GM23338 (cell line): ENCODE measurements around the gene GATA5. TPM values are rescaled to one million over a fixed set of nuclear protein-coding genes. Genes with fewer than 3 reads are reported as not detected.

Source experiments
- ATAC-seq: fragments of 200-7000 bp; cut with Tn5 transposase; 3 replicates; pipeline ENCODE4 v1.9.1; 2020
- DNase-seq: peaks from one replicate; pipeline ENCODE4 v3.0.0-alpha.2; 2015; ENCODE audit warnings: low spot score
- H2AFZ ChIP-seq: fragments of 200-600 bp; sonication (generic); 2 replicates; pipeline ENCODE4 v1.8.0; 2016; ENCODE audit warnings: antibody characterized with exemption, mild to moderate bottlenecking, moderate library complexity
- H3F3A ChIP-seq: fragments of 200-600 bp; sonication (generic); replicated peaks from 2 replicates; pipeline ENCODE4 v1.8.0; 2017; ENCODE audit warnings: antibody characterized with exemption, mixed run types, low read depth
- H3K27ac ChIP-seq: fragments of 200-600 bp; sonication (generic); 2 replicates; pipeline ENCODE4 v1.6.1; 2016; ENCODE audit warnings: low read depth
- H3K27me3 ChIP-seq: fragments of 200-600 bp; sonication (generic); 2 replicates; pipeline ENCODE4 v1.8.0; 2016; ENCODE audit warnings: mild to moderate bottlenecking, mixed run types, moderate library complexity; ENCODE audit not compliant: insufficient read depth
- H3K36me3 ChIP-seq: fragments of 200-600 bp; sonication (generic); 2 replicates; pipeline ENCODE4 v1.8.0; 2016; ENCODE audit warnings: mild to moderate bottlenecking; ENCODE audit not compliant: insufficient read depth
- H3K4me1 ChIP-seq: fragments of 200-600 bp; sonication (generic); 2 replicates; pipeline ENCODE4 v1.8.0; 2016; ENCODE audit warnings: mild to moderate bottlenecking, moderate library complexity; ENCODE audit not compliant: insufficient read depth
- H3K4me2 ChIP-seq: fragments of 200-600 bp; sonication (generic); 2 replicates; pipeline ENCODE4 v1.7.1; 2017; ENCODE audit warnings: mixed run types
- H3K4me3 ChIP-seq: fragments of 200-600 bp; sonication (generic); 2 replicates; pipeline ENCODE4 v1.6.1; 2016; ENCODE audit warnings: mixed run types
- H3K79me2 ChIP-seq: fragments of 200-600 bp; sonication (generic); replicated peaks from 2 replicates; pipeline ENCODE4 v1.8.0; 2017; ENCODE audit warnings: mild to moderate bottlenecking; ENCODE audit not compliant: insufficient read depth
- H3K9me2 ChIP-seq: fragments of 200-600 bp; sonication (generic); 2 replicates; pipeline ENCODE4 v1.8.0; 2017; ENCODE audit not compliant: insufficient read depth
- H4K20me1 ChIP-seq: fragments of 200-600 bp; sonication (generic); replicated peaks from 2 replicates; pipeline ENCODE4 v1.8.0; 2017; ENCODE audit warnings: mild to moderate bottlenecking; ENCODE audit not compliant: insufficient read depth
- H3K27ac Mint-ChIP-seq: 2 replicates; pipeline ENCODE4 v1.8.0; 2020; ENCODE audit warnings: inconsistent platforms, mild to moderate bottlenecking, moderate library complexity, mixed read lengths
- H3K27me3 Mint-ChIP-seq: 3 replicates; pipeline ENCODE4 v1.8.0; 2022; ENCODE audit warnings: low read depth, mild to moderate bottlenecking, moderate library complexity, mixed read lengths, inconsistent platforms; ENCODE audit not compliant: insufficient read depth, poor library complexity
- H3K36me3 Mint-ChIP-seq: 3 replicates; pipeline ENCODE4 v1.8.0; 2021; ENCODE audit warnings: low read depth, mild to moderate bottlenecking, inconsistent platforms, moderate library complexity, mixed read lengths
- H3K4me1 Mint-ChIP-seq: 3 replicates; pipeline ENCODE4 v1.8.0; 2020; ENCODE audit warnings: mild to moderate bottlenecking, inconsistent platforms, mixed read lengths
- H3K4me3 Mint-ChIP-seq: 3 replicates; pipeline ENCODE4 v1.8.0; 2021; ENCODE audit warnings: moderate library complexity, mild to moderate bottlenecking, inconsistent platforms, mixed read lengths
- H3K9me3 Mint-ChIP-seq: 3 replicates; pipeline ENCODE4 v1.8.0; 2020; ENCODE audit warnings: moderate library complexity, mild to moderate bottlenecking, inconsistent platforms, mixed read lengths
- CTCF ChIP-seq, 2 experiments: fragments of 200-600 bp in 1 of 2; sonication (generic) in 1 of 2; conservative IDR thresholded peaks; 2 replicates each; pipeline versions ENCODE4 v1.5.1 to v1.6.1; 2016 to 2017; ENCODE audit warnings: antibody characterized with exemption in 2 of 2, low read depth in 2 of 2, mild to moderate bottlenecking in 2 of 2, moderate library complexity in 1 of 2
- ETS1 ChIP-seq: IDR thresholded peaks from 2 replicates; pipeline ENCODE4 v1.6.1; 2016; ENCODE audit warnings: antibody characterized with exemption
- EZH2phosphoT487 ChIP-seq: fragments of 200-600 bp; sonication (generic); IDR thresholded peaks from one replicate; pipeline ENCODE4 v1.8.1; 2018; ENCODE audit warnings: antibody characterized with exemption; ENCODE audit not compliant: unreplicated experiment
- JUNB ChIP-seq: IDR thresholded peaks from one replicate; pipeline ENCODE4 v1.6.1; 2016; ENCODE audit warnings: antibody characterized with exemption; ENCODE audit not compliant: unreplicated experiment
- REST ChIP-seq: IDR thresholded peaks from one replicate; pipeline ENCODE4 v1.6.1; 2018; ENCODE audit warnings: antibody characterized with exemption; ENCODE audit not compliant: unreplicated experiment
- STAT1 ChIP-seq: IDR thresholded peaks from one replicate; pipeline ENCODE4 v1.6.1; 2016; ENCODE audit warnings: antibody characterized with exemption; ENCODE audit not compliant: unreplicated experiment
- ZNF331 ChIP-seq: fragments of 250-450 bp; sonication (Bioruptor Pico); IDR thresholded peaks from 2 replicates; pipeline ENCODE4 v1.5.0; 2020; ENCODE audit warnings: low read depth, mild to moderate bottlenecking, moderate library complexity
- polyA plus RNA-seq: library from polyadenylated mRNA; unstranded; fragments of >200 nt; fragmentation: Nextera tagmentation; extraction: Ambion mirVana; gene quantifications from 2 replicates; pipeline ENCODE4 v1.2.1, GENCODE V29; 2016
- total RNA-seq: library from RNA; depleted of rRNA; stranded (reverse); fragments of >200 nt; shearing (Covaris generic); gene quantifications from 2 replicates; pipeline ENCODE4 v1.2.3, GENCODE V29; 2014

The GATA5 gene
- total and polyA plus RNA-seq, 2 experiments from 2014 or later = 0.60 to 0.73 TPM

GRCh38 chr20:62421716-62421990, 54.1 kb downstream of the GATA5 start (continued):
- TF ChIP-seq REST (no peak), EZH2phosphoT487 (no peak), ZNF331 (CRISPR knock-in tag) (no peak), STAT1 (no peak), ETS1 (no peak)

- no peaks in the 10 kb centered on the region for H3K4me1 ChIP-seq
- no peaks in the 10 kb centered on the region for H3K9me3 Mint-ChIP-seq
- H3K4me3 Mint-ChIP-seq = no peak overlapping the region
- peaks cover 9% of the 10 kb centered on the region for H3K4me1 Mint-ChIP-seq
- ATAC-seq = peak; percentile 11; the same call in 2 of the 3 replicates
- no peaks in the 10 kb centered on the region for H3K36me3 ChIP-seq
- peaks cover 8% of the 10 kb centered on the region; the same call in 1 of the 2 replicates for H3F3A ChIP-seq
- no peak overlapping the region for H3K4me3 ChIP-seq
- no peaks in the 10 kb centered on the region for H3K27me3 ChIP-seq
- no peaks in the 10 kb centered on the region for H3K79me2 ChIP-seq
- no peak overlapping the region for H2AFZ ChIP-seq
- H3K9me2 ChIP-seq = no peaks in the 10 kb centered on the region
- H3K27ac ChIP-seq = no peak overlapping the region
- no peak overlapping the region for H3K27ac Mint-ChIP-seq
- H3K27me3 Mint-ChIP-seq = peaks cover 2% of the 10 kb centered on the region
- TF ChIP-seq CTCF (conservative IDR thresholded peaks at IDR 0.05; ENCODE audit: low read depth in 2 of 2) = 0 out of 4 replicates have a peak, but pooled peaks of 1 of the 2 experiments have one; percentile 4
- no peak for TF ChIP-seq JUNB
- H4K20me1 ChIP-seq = no peaks in the 10 kb centered on the region
- no peaks in the 10 kb centered on the region for H3K36me3 Mint-ChIP-seq
- no peak for DNase-seq
- H3K4me2 ChIP-seq = no peak overlapping the region
Measured at GRCh38 chr20:62420846-62421715, 54.7 kb downstream of the GATA5 start.
